GM12875 (cell line): ENCODE measurements around the gene REX1BD.
A peak's percentile ranks its signal among the peaks of the same experiment; 100 is the strongest.
"Not testable (repeated sequence)": the region's sequence is repeated elsewhere in the genome, so short reads cannot be mapped to it uniquely, and the experiment has no call there.

Experiments
- H3K4me3 ChIP-seq: one replicate; pipeline ENCODE4 v1.5.1; 2011; ENCODE audit warnings: low read depth, low read length, control low read depth
- CTCF ChIP-seq: IDR thresholded peaks from 2 replicates; pipeline ENCODE4 v1.5.1; 2011; ENCODE audit warnings: low read depth, mild to moderate bottlenecking, control low read depth, inconsistent platforms, low read length, moderate library complexity, borderline replicate concordance; ENCODE audit not compliant: insufficient read depth

The REX1BD gene

DNA sequence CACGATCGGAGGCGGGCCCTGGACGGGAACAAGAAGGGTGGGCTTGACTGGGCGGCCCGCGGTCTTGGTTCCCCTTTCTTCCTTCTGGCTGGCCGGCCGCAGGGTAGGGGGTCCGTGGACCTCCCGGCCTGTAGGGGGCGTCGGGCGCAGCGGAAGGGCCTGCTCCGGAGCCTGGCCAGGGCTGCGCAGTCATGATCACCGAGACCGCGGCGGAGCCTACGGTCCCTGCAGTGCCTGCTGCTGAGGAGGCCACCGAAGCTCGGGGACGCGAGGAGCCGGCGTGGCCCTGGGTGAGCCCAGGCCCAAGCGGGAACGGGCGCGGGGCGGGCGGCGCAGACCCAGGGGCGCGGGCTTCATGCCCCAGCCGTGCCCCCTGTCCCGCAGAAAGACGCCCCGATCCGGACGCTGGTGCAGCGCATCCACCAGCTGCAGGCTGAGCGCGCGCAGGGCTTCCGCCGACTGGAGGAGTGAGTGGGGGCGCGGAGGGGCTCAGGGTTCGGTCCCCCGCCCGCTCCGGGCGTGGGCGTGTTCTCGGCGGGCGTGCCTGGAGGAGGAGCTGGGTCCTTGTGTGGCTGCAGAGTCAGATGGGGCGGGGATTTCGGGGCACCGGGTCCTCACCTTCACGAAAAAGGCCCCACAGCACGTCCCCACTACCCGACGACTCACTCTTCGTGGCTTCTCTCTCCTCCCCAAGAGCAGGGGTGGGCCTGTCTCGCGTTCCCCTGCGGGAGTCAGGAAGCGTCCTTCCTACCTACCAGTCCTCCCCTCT lies at the start of gene REX1BD:
REX1BD (plus strand) TSS at position 188 of the 769 bp plus-strand sequence; CDS start at position 192, 4 bp downstream.
- peak within 1 kb of the TSS; percentile 91 for H3K4me3 ChIP-seq
- peak; percentile 90 for TF ChIP-seq CTCF

DNA sequence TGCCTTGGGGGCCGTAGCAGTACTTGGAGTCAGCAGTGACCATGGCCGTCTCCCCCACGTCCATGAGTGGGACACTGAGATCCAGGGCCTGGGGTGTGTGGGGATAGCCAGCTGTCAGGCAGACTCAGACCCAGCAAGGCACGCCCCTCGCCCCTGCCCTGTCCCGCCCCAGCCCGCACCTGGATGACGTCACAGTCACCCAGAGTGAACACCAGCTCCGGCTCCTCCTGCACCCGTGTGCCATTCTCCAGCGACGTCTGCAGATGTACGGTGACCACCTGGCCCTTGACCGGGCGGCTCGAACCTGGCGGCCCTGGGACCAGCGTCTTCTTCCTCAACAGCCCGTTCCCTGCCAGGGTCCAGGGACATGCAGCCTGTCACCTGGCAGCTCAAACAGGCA lies 49.2 kb upstream of the REX1BD start:
- TF ChIP-seq CTCF, result no peak

GRCh38 chr19:18540200-18540599 lies 48.4 kb upstream of the REX1BD start:
- not testable (repeated sequence) for H3K4me3 ChIP-seq

More for the DNA sequence above, 49.2 kb upstream of the REX1BD start:
- no peak overlapping the region for H3K4me3 ChIP-seq

DNA sequence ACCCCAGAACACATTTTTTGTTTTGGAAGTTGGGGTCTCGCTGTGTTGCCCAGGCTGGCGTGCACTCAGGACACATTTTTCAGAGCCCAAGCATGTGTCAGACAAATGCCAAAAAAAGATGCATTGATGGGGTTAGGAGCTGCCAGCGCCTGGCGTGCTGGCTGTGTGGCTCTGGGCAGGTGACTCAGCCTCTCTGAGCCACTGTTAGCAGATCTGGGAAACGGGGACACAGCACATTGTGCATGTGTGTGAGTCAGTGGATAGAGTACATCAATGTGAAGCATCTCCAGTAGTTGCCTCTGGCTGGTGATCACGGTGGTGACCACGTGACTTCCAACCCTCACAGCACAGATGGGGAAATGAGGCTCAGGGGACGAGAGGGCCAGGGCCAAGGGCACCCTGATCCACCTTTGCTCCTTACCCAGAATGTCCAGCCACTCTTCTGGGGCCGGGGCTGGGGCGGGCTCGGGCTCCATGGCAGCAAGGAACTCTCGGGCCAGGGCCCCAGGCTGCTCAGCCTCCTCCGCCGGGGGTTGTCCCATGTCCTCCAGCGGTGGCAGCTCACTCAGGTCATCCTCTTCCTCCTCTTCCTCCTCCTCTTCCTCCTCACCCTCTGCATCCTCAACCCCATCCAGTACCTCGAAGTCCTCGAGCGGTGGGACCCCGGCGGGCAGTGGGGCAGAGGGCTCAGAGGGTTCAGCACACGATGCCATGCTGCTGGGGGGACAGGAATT lies 47.2 kb upstream of the REX1BD start:
- no peak overlapping the region for H3K4me3 ChIP-seq

GRCh38 chr19:18541992-18542940 lies 46.3 kb upstream of the REX1BD start:
- TF ChIP-seq CTCF, result no peak
- peak overlapping the region; percentile 83 for H3K4me3 ChIP-seq

More for the DNA sequence above, 47.2 kb upstream of the REX1BD start:
- no peak for TF ChIP-seq CTCF

- H3K4me3 ChIP-seq, result peak within 1 kb of the TSS; percentile 83
- TF ChIP-seq CTCF, result no peak
Measured at GRCh38 chr19:18542941-18543813, 45.4 kb upstream of the REX1BD start, which contains the start of gene FKBP8. Gene FKBP8 (minus strand): TSS chr19:18543573. CDS start chr19:18541970, 1,603 bp downstream.
